ENCODE measurements around the gene LTBP3. TPM values are rescaled to one million over a fixed set of nuclear protein-coding genes. Genes with fewer than 3 reads are reported as not detected.

Gene LTBP3
- total and polyA plus RNA-seq, 10 donors = 20.6 to 137 (median 87.5) TPM

- peaks cover 3 to 28% (median 15%) of the 10 kb centered on the region in 6 donors for H3K4me1 ChIP-seq
- H3K36me3 ChIP-seq = peaks cover 0 to 86% (median 57%) of the 10 kb centered on the region in 6 donors
- intact Hi-C loops (cut with DNase I; ENCODE audit: low total_unique reads) = no loop called here
These were observed 41.7 kb upstream of the LTBP3 start for GRCh38 chr11:65599955-65600246.

GRCh38 chr11:65599216-65599954 lies 41.2 kb upstream of the LTBP3 start:
- Histone ChIP-seq H3K4me1 (peaks cover 4 to 34% (median 20%) of the 10 kb centered on the region in 6 donors), H3K27me3 (replicated peaks in 1 of 7) (no peaks in the 10 kb centered on the region), H3K9me3 (no peaks in the 10 kb centered on the region), H3K27ac (peak overlapping the region in 1 of 8 donors; percentile 45), H3K4me3 (no peak overlapping the region), H3K36me3 (peaks cover 0 to 82% (median 52%) of the 10 kb centered on the region in 6 donors)
- no peak for DNase-seq
- intact Hi-C loops (cut with DNase I; ENCODE audit: low total_unique reads) = no loop called here
- TF ChIP-seq POLR2AphosphoS5 (IDR thresholded peaks at IDR 0.05) (peak in 2 of 3 donors; percentile 25 to 67), CTCF (IDR thresholded peaks at IDR 0.05 in 8 of 11, conservative IDR thresholded peaks at IDR 0.05 in 3 of 11) (no peak)
- 85 to 95% (median 90%) methylated on average over 32 to 49 of the region's 49 CpGs for WGBS, 5 donors

More at GRCh38 chr11:65599955-65600246, 41.7 kb upstream of the LTBP3 start:
- peak overlapping the region in 1 of 8 donors; percentile 45 for H3K27ac ChIP-seq
- no peaks in the 10 kb centered on the region for H3K27me3 ChIP-seq (replicated peaks in 1 of 7)
- peak in 2 of 3 donors; percentile 10 to 56 for TF ChIP-seq POLR2AphosphoS5 (IDR thresholded peaks at IDR 0.05)
- no peak for TF ChIP-seq CTCF (IDR thresholded peaks at IDR 0.05 in 8 of 11, conservative IDR thresholded peaks at IDR 0.05 in 3 of 11)
- no peak for TF ChIP-seq POLR2A (IDR thresholded peaks at IDR 0.05)
- H3K9me3 ChIP-seq = no peaks in the 10 kb centered on the region
- H3K4me3 ChIP-seq = no peak overlapping the region
- DNase-seq = no peak
- WGBS, 5 donors = 94 to 98% (median 96%) methylated on average over 4 to 6 of the region's 6 CpGs

GRCh38 chr11:65598258-65598699 lies 40.1 kb upstream of the LTBP3 start:
- Histone ChIP-seq H3K27ac (no peak overlapping the region), H3K36me3 (peaks cover 0 to 82% (median 45%) of the 10 kb centered on the region in 6 donors), H3K27me3 (replicated peaks in 1 of 7) (no peaks in the 10 kb centered on the region), H3K4me3 (no peak overlapping the region), H3K9me3 (no peaks in the 10 kb centered on the region), H3K4me1 (peaks cover 9 to 39% (median 28%) of the 10 kb centered on the region in 6 donors)
- DNase-seq = no peak
- TF ChIP-seq POLR2A (IDR thresholded peaks at IDR 0.05) = no peak
- peak in 1 of 3 donors; percentile 69 for TF ChIP-seq POLR2AphosphoS5 (IDR thresholded peaks at IDR 0.05)
- 86 to 95% (median 89%) methylated on average over 16 of the region's 16 CpGs for WGBS, 5 donors
- intact Hi-C loops (cut with DNase I; ENCODE audit: low total_unique reads) = no loop called here

- intact Hi-C loops (cut with DNase I; ENCODE audit: low total_unique reads) = no loop called here
- H3K36me3 ChIP-seq = peaks cover 0 to 82% (median 52%) of the 10 kb centered on the region in 6 donors
- no peak for DNase-seq
- H3K9me3 ChIP-seq = no peaks in the 10 kb centered on the region
- TF ChIP-seq POLR2AphosphoS5 (IDR thresholded peaks at IDR 0.05) (peak; percentile 6 to 58 (median 44)), CTCF (IDR thresholded peaks at IDR 0.05 in 8 of 11, conservative IDR thresholded peaks at IDR 0.05 in 3 of 11) (no peak), POLR2A (IDR thresholded peaks at IDR 0.05) (no peak)
- H3K27ac ChIP-seq = peak overlapping the region in 1 of 8 donors; percentile 27
- no peak overlapping the region for H3K4me3 ChIP-seq
- peaks cover 9 to 48% (median 32%) of the 10 kb centered on the region in 6 donors for H3K4me1 ChIP-seq
- 69 to 85% (median 76%) methylated on average over 6 of the region's 6 CpGs for WGBS, 5 donors
- H3K27me3 ChIP-seq (replicated peaks in 1 of 7) = no peaks in the 10 kb centered on the region
These were observed 38.4 kb upstream of the LTBP3 start for GRCh38 chr11:65596520-65596919.

All from spleen (tissue), 11 donors.